22Rv1 (cell line): ENCODE measurements around the gene SLC6A19.

Experiments used
- CTCF ChIP-seq: fragments of 450-650 bp; IDR thresholded peaks from 2 replicates; pipeline ENCODE4 v1.5.1; 2017; ENCODE audit warnings: mild to moderate bottlenecking
- ZFX ChIP-seq: fragments of 450-650 bp; IDR thresholded peaks from 2 replicates; pipeline ENCODE4 v1.6.1; 2017; ENCODE audit warnings: antibody characterized with exemption, borderline replicate concordance

GRCh38 chr5:1253456-1254105 lies 52.2 kb downstream of the SLC6A19 start:
- no peak for TF ChIP-seq CTCF
- no peak for TF ChIP-seq ZFX
